SH-SY5Y (cell line): ENCODE data around the gene BLNK.

Experiments
- GATA2 ChIP-seq: IDR thresholded peaks from 2 replicates; pipeline ENCODE4 v1.6.1; 2011; ENCODE audit warnings: mild to moderate bottlenecking, low read depth, low read length
- GATA3 ChIP-seq: IDR thresholded peaks from 2 replicates; pipeline ENCODE4 v1.6.1; 2011; ENCODE audit warnings: low read depth, mild to moderate bottlenecking, low read length, moderate library complexity

DNA sequence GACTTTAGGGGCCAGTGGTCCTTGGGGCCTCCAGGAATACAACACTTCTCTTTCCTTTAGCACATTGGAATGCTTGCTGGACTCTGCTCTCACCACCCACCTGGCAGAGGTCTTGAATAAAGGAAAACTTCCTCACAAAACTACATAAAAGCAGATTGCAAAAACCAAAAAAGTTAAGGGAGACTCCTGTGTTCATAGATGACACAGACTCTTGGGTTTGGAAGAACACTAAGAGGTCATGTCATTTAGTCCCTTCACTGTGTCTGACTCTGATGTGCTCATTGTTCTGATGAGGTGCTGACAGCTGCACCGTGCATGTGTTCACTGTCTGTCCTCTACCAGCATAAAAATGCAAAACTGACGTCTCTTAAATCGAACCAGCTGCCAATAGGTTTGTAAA, 11.4 kb downstream of the BLNK start:
- TF ChIP-seq GATA2 (no peak), GATA3 (no peak)
